ENCODE results near the gene PIAS2. TPM values are rescaled to one million over a fixed set of nuclear protein-coding genes. Genes with fewer than 3 reads are reported as not detected.
"Not testable (repeated sequence)": the region's sequence is repeated elsewhere in the genome, so short reads cannot be mapped to it uniquely, and the experiment has no call there.

Gene PIAS2
- total RNA-seq, 4 donors from 2014 or later, result 18.1 to 26.9 (median 25.4) TPM

DNA sequence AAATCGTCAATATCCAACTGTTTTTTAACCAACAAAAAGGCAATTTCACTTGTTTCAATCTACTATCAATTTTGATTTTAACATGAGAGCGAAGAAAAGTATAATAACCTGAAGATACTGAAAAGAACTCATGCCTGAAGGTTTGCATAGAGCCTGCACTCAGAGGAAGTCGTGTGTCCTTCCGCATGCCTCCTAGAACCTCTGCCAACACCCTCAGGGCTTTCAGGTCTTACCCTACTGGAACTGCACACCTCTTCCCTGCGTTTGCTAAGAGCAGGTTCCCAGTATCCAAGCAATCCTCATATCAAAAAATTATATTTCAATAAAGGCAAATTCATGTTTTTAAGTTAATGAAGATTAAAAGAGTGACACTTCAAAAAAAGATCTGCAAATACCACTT is 74.7 kb downstream of the PIAS2 start:
- peaks cover 0 to 5% (median 0%) of the 10 kb centered on the region in 4 donors for H3K36me3 ChIP-seq
- WGBS, result 92% methylated on average over 5 of the region's 5 CpGs
- peaks cover 0 to 3% (median 0%) of the 10 kb centered on the region in 4 donors for H3K4me1 ChIP-seq
- DNase-seq (ENCODE audit: extremely low spot score), result no peak
- TF ChIP-seq POLR2A (IDR thresholded peaks at IDR 0.05; ENCODE audit: low read depth), result no peak
- TF ChIP-seq EP300 (IDR thresholded peaks at IDR 0.05), result no peak
- TF ChIP-seq, protein P1, sequence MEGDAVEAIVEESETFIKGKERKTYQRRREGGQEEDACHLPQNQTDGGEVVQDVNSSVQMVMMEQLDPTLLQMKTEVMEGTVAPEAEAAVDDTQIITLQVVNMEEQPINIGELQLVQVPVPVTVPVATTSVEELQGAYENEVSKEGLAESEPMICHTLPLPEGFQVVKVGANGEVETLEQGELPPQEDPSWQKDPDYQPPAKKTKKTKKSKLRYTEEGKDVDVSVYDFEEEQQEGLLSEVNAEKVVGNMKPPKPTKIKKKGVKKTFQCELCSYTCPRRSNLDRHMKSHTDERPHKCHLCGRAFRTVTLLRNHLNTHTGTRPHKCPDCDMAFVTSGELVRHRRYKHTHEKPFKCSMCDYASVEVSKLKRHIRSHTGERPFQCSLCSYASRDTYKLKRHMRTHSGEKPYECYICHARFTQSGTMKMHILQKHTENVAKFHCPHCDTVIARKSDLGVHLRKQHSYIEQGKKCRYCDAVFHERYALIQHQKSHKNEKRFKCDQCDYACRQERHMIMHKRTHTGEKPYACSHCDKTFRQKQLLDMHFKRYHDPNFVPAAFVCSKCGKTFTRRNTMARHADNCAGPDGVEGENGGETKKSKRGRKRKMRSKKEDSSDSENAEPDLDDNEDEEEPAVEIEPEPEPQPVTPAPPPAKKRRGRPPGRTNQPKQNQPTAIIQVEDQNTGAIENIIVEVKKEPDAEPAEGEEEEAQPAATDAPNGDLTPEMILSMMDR (IDR thresholded peaks at IDR 0.05), result no peak
- TF ChIP-seq POLR2AphosphoS5 (IDR thresholded peaks at IDR 0.05), result no peak
- no peaks in the 10 kb centered on the region for H3K9me3 ChIP-seq
- intact Hi-C loops (cut with DNase I), result no loop called here
- no peak overlapping the region for H3K27ac ChIP-seq (replicated peaks in 1 of 4)
- H3K4me3 ChIP-seq, result no peak overlapping the region
- no peaks in the 10 kb centered on the region for H3K27me3 ChIP-seq

DNA sequence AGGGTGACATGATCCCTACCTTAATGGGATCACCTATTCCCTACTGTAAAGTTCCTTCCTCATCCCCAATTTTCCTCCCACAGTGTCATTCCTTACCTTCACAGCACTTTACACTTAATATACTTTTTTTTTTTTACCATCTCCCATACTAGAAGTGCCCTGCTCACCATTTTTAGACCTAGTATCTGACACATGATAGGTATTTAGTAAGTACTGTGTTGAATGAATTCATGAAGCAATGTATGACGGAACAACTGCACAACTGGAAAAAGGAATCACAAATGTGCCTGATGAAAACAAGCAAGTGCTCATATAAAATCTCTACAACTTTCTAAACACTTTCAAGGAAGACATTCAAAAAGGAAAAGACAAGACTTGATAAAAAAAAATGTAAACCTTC is 83.4 kb downstream of the PIAS2 start:
- intact Hi-C loops (cut with DNase I), result no loop called here
- H3K36me3 ChIP-seq, result peaks cover 0 to 37% (median 5%) of the 10 kb centered on the region in 4 donors
- no peak for TF ChIP-seq POLR2AphosphoS5 (IDR thresholded peaks at IDR 0.05)
- TF ChIP-seq POLR2A (IDR thresholded peaks at IDR 0.05; ENCODE audit: low read depth), result no peak
- no peak for TF ChIP-seq EP300 (IDR thresholded peaks at IDR 0.05)
- TF ChIP-seq, protein P1 (IDR thresholded peaks at IDR 0.05), result no peak

DNA sequence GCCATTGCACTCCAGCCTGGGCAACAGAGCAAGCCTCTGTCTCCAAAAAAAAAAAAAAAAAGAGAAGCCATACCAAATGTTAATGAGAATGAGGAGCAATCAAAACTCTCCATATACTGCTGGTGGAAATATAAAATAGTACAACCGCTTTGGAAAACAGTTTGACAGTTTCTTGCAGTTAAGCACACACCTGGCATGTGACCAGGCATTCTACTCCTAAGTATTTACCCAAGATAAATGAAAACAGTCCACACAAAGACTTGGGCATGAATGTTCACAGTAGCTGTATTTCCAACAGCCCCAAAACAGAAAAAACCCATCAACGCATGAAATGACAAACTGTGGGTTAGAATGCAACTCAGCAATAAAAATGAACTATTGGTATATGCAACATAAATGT is 84.5 kb downstream of the PIAS2 start:
- no peak for DNase-seq (ENCODE audit: extremely low spot score)
- Histone ChIP-seq H3K4me1 (no peaks in the 10 kb centered on the region), H3K27ac (replicated peaks in 1 of 4) (no peak overlapping the region), H3K27me3 (no peaks in the 10 kb centered on the region), H3K36me3 (peaks cover 2 to 46% (median 11%) of the 10 kb centered on the region in 4 donors), H3K9me3 (no peaks in the 10 kb centered on the region), H3K4me3 (no peak overlapping the region)
- intact Hi-C loops (cut with DNase I), result no loop called here
- TF ChIP-seq, protein P1 (IDR thresholded peaks at IDR 0.05), result no peak
- no peak for TF ChIP-seq POLR2AphosphoS5 (IDR thresholded peaks at IDR 0.05)
- TF ChIP-seq POLR2A (IDR thresholded peaks at IDR 0.05; ENCODE audit: low read depth), result no peak
- TF ChIP-seq EP300 (IDR thresholded peaks at IDR 0.05), result no peak
- 100% methylated on average over 2 of the region's 2 CpGs for WGBS

More for the DNA sequence above, 83.4 kb downstream of the PIAS2 start:
- Histone ChIP-seq H3K27ac (replicated peaks in 1 of 4) (no peak overlapping the region), H3K4me1 (no peaks in the 10 kb centered on the region), H3K4me3 (no peak overlapping the region), H3K9me3 (no peaks in the 10 kb centered on the region), H3K27me3 (no peaks in the 10 kb centered on the region)
- 97% methylated on average over 1 of the region's 1 CpG for WGBS
- DNase-seq (ENCODE audit: extremely low spot score), result no peak

DNA sequence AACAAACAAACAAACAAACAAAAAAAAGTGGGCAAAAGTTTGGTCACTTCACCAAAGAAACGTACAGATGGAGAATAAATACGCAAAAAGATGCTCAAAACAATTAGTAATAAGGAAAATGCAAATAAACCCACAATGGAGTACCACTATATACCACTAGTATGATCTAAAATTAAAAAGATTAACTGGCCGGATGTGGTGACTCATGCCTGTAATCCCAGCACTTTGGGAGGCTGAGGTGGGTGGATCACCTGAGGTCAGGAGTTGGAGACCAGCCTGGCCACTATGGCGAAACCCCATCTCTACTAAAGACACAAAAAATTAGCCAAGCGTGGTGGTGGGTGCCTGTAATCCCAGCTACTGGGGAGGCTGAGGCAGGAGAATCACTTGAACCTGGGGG is 84.9 kb downstream of the PIAS2 start:
- H3K4me1 ChIP-seq; DNase-seq (ENCODE audit: extremely low spot score); H3K27me3 ChIP-seq; H3K4me3 ChIP-seq; H3K9me3 ChIP-seq; H3K27ac ChIP-seq (replicated peaks in 1 of 4); intact Hi-C loops (cut with DNase I): not testable (repeated sequence)
- 95% methylated on average over 5 of the region's 5 CpGs for WGBS
- peaks cover 7 to 50% (median 15%) of the 10 kb centered on the region in 4 donors for H3K36me3 ChIP-seq

GRCh38 chr18:46831434-46831833 is 85.9 kb downstream of the PIAS2 start:
- H3K27ac ChIP-seq (replicated peaks in 1 of 4), result no peak overlapping the region
- no peaks in the 10 kb centered on the region for H3K4me1 ChIP-seq
- peaks cover 11 to 60% (median 21%) of the 10 kb centered on the region in 4 donors for H3K36me3 ChIP-seq
- H3K27me3 ChIP-seq, result no peaks in the 10 kb centered on the region
- H3K9me3 ChIP-seq, result no peaks in the 10 kb centered on the region
- H3K4me3 ChIP-seq, result no peak overlapping the region
- intact Hi-C loops (cut with DNase I), result no loop called here
- TF ChIP-seq, protein P1 (IDR thresholded peaks at IDR 0.05), result no peak
- no peak for TF ChIP-seq EP300 (IDR thresholded peaks at IDR 0.05)
- no peak for TF ChIP-seq POLR2A (IDR thresholded peaks at IDR 0.05; ENCODE audit: low read depth)
- no peak for TF ChIP-seq POLR2AphosphoS5 (IDR thresholded peaks at IDR 0.05)
- no peak for DNase-seq (ENCODE audit: extremely low spot score)
